HepG2 (cell line): ENCODE results near the gene BPIFB6. TPM values are rescaled to one million over a fixed set of nuclear protein-coding genes. Genes with fewer than 3 reads are reported as not detected.

Experiments
- ATAC-seq: fragments of 200-7000 bp; cut with Tn5 transposase; 3 replicates; pipeline ENCODE4 v1.9.1; 2020; ENCODE audit warnings: mild to moderate bottlenecking, moderate library complexity
- BruUV-seq: library from RNA; stranded (reverse); fragments of 400-500 nt; replicated peaks from 2 replicates; lab custom pipeline; 2021; lab: Mats Ljungman, UMichigan
- CTCF ChIA-PET: fragments of 300-600 bp; formaldehyde crosslinking; extraction: SDS; loops from one replicate; lab custom pipeline; 2021; ENCODE audit warnings: low total read pairs, inconsistent platforms, low intra/inter-chr PET ratio; lab: Yijun Ruan, JAX
- POLR2A ChIA-PET: fragments of 350-600 bp; sonication (Branson Sonifier 250); formaldehyde crosslinking; loops from one replicate; lab custom pipeline; 2020; ENCODE audit warnings: antibody characterized with exemption, inconsistent platforms; lab: Yijun Ruan, JAX
- DNase-seq: peaks from one replicate; pipeline ENCODE4 v3.0.0-alpha.2; 2015; ENCODE audit warnings: low spot score
- FAIRE-seq: peaks from 3 replicates; lab custom pipeline; 2011; peaks lifted over from hg19 to GRCh38; lab: Jason Lieb, UNC
- H2AFZ ChIP-seq: one replicate; pipeline ENCODE4 v1.6.1; 2011; ENCODE audit warnings: low read length, inconsistent platforms
- H3K27ac ChIP-seq: fragments of 300-600 bp; 3 replicates; pipeline ENCODE4 v1.8.0; 2011; ENCODE audit warnings: mixed run types, mild to moderate bottlenecking, mixed read lengths, low read length, inconsistent platforms; ENCODE audit not compliant: insufficient read depth; ENCODE audit errors: extremely low read length
- H3K27me3 ChIP-seq, 2 experiments: fragments of 200-600 bp in 1 of 2; 2 replicates in 1 of 2; 3 replicates in 1 of 2; pipeline versions ENCODE4 v1.6.0 to v1.8.0; 2011; ENCODE audit warnings: low read length in 2 of 2, mild to moderate bottlenecking in 2 of 2, moderate library complexity in 2 of 2, inconsistent platforms in 1 of 2; ENCODE audit not compliant: insufficient read depth in 2 of 2, control insufficient read depth in 1 of 2
- H3K36me3 ChIP-seq, 2 experiments: fragments of 200-600 bp in 1 of 2; replicated peaks in 1 of 2; 2 replicates in 1 of 2; 3 replicates in 1 of 2; pipeline versions ENCODE4 v1.5.1 to v1.8.0; 2011; ENCODE audit warnings: low read length in 2 of 2, inconsistent platforms in 1 of 2; ENCODE audit not compliant: insufficient read depth in 2 of 2, control insufficient read depth in 1 of 2
- H3K4me1 ChIP-seq: 2 replicates; pipeline ENCODE4 v1.5.1; 2012; ENCODE audit warnings: low read length, inconsistent platforms; ENCODE audit not compliant: insufficient read depth
- H3K4me2 ChIP-seq: 2 replicates; pipeline ENCODE4 v1.6.0; 2011; ENCODE audit warnings: low read depth, low read length, inconsistent platforms
- H3K4me3 ChIP-seq, 3 experiments: fragments of 200-600 bp in 1 of 3; sonication (generic), shearing (Covaris generic) in 1 of 3; replicated peaks in 1 of 3; 2 replicates each; pipeline ENCODE4 v1.5.1; 2011 to 2016; ENCODE audit warnings: low read length in 3 of 3, inconsistent platforms in 2 of 3, low read depth in 2 of 3, mild to moderate bottlenecking in 2 of 3, control low read depth in 1 of 3, mixed read lengths in 1 of 3; ENCODE audit not compliant: insufficient read depth in 1 of 3
- H3K79me2 ChIP-seq: one replicate; pipeline ENCODE4 v1.6.1; 2011; ENCODE audit warnings: low read length, inconsistent platforms; ENCODE audit not compliant: insufficient read depth
- H3K9ac ChIP-seq: 2 replicates; pipeline ENCODE4 v1.6.0; 2011; ENCODE audit warnings: mild to moderate bottlenecking, low read depth, low read length, inconsistent platforms; ENCODE audit not compliant: insufficient read depth
- H3K9me3 ChIP-seq: 2 replicates; pipeline ENCODE4 v1.5.1; 2012; ENCODE audit warnings: mild to moderate bottlenecking, low read length
- H4K20me1 ChIP-seq: 2 replicates; pipeline ENCODE4 v1.6.0; 2011; ENCODE audit warnings: inconsistent platforms, mild to moderate bottlenecking, low read length, moderate library complexity; ENCODE audit not compliant: insufficient read depth
- FOXA3 ChIP-seq: IDR thresholded peaks from 2 replicates; pipeline ENCODE4 v1.6.1; 2016; ENCODE audit warnings: missing genetic modification reagents, missing compliant biosample characterization
- HDAC2 ChIP-seq: sonication (generic); formaldehyde crosslinking; IDR thresholded peaks from 2 replicates; pipeline ENCODE4 v1.4.0; 2020; ENCODE audit warnings: missing genetic modification reagents
- POLR2A ChIP-seq, 2 experiments: IDR thresholded peaks; 2 replicates each; pipeline ENCODE4 v1.6.1; 2011; ENCODE audit warnings: low read depth in 2 of 2, low read length in 2 of 2, mild to moderate bottlenecking in 1 of 2, moderate library complexity in 1 of 2; ENCODE audit not compliant: insufficient read depth in 1 of 2
- ZFP36 ChIP-seq: fragments of 150-350 bp; IDR thresholded peaks from 2 replicates; pipeline ENCODE4 v1.6.1; 2018; ENCODE audit warnings: borderline replicate concordance, low read length, low read depth; ENCODE audit not compliant: partially characterized antibody
- ZNF24 ChIP-seq: fragments of 450-650 bp; IDR thresholded peaks from 2 replicates; pipeline ENCODE4 v1.6.1; 2017; ENCODE audit warnings: antibody characterized with exemption, mild to moderate bottlenecking
- WGBS: methylation state at CpG from one replicate; pipeline ENCODE4 v1.1.6; 2017; ENCODE audit warnings: low lambda C conversion rate; 5-methylcytosine and 5-hydroxymethylcytosine counted together
- in situ Hi-C: cut with HindIII; loops from 2 replicates; pipeline ENCODE4 v1.10.0; 2017; ENCODE audit warnings: low pct_unique_long_range_greater_than_20kb; ENCODE audit not compliant: extremely low pct_ligation_motif_present
- intact Hi-C: fragments of 100-400 bp; cut with micrococcal nuclease; formaldehyde crosslinking; loops from one replicate; pipeline ENCODE4 v1.10.0; 2022; ENCODE audit not compliant: unreplicated experiment
- polyA plus RNA-seq, 8 experiments: library from polyadenylated mRNA; depleted of rRNA in 3 of 8; stranded (reverse) in 7 of 8; unstranded in 1 of 8; fragments of >200 nt; fragmentation: Illumina TruSeq in 4 of 8; extraction: Trizol in 4 of 8; gene quantifications; 2 replicates each; pipeline versions ENCODE4 v1.2.1 to v1.2.3, GENCODE V29; 2011 to 2016; ENCODE audit warnings: low read depth in 4 of 8, missing spikeins in 1 of 8, mixed read lengths in 1 of 8; ENCODE audit not compliant: insufficient read depth in 1 of 8
- total RNA-seq, 5 experiments: library from RNA; depleted of rRNA; stranded (reverse); fragments of >200 nt; fragmentation: Illumina TruSeq; extraction: Trizol; gene quantifications; 2 replicates each; pipeline ENCODE4 v1.2.3, GENCODE V29; 2016; ENCODE audit warnings: low read depth in 1 of 5

The BPIFB6 gene
- total and polyA plus RNA-seq, 2 of the 13 experiments (the other 11 are each of a cell fraction or from before 2014, with no cell fraction given), result 0.13 to 1.7 TPM

- Histone ChIP-seq H3K9ac (no peak overlapping the region), H2AFZ (no peak overlapping the region), H3K4me2 (no peak overlapping the region), H3K27ac (no peak overlapping the region), H3K36me3 (no peaks in the 10 kb centered on the region), H3K27me3 (peaks cover 1 to 23% of the 10 kb centered on the region in 2 experiments; a peak in 3 of 5 replicates), H3K79me2 (no peaks in the 10 kb centered on the region), H4K20me1 (no peaks in the 10 kb centered on the region), H3K9me3 (no peaks in the 10 kb centered on the region), H3K4me3 (no peak overlapping the region), H3K4me1 (peaks cover 30% of the 10 kb centered on the region)
- ChIA-PET POLR2A (interaction anchor here (1.9 kb wide), 1 partner anchor 12 kb away, joined by 6 read pairs; no protein-coding TSS in a partner anchor), CTCF (no interaction called here)
- FAIRE-seq (no peak), DNase-seq (no peak), ATAC-seq (no peak)
- intact Hi-C loops (no loop called here), in situ Hi-C loops (no loop called here)
- TF ChIP-seq FOXA3 (CRISPR knock-in tag) (no peak), ZNF24 (peak; percentile 92), POLR2A (IDR thresholded peaks at IDR 0.05; ENCODE audit: insufficient read depth in 1 of 2, low read depth in 2 of 2, low read length in 2 of 2) (peak in 1 of 2 experiments; percentile 14; a peak in 1 of 4 replicates)
- 23% methylated on average over 6 of the region's 6 CpGs for WGBS
- BruUV-seq, result no TSS peak
Measured at GRCh38 chr20:33030569-33030968, 879 bp upstream of the BPIFB6 start.

- WGBS, result 24% methylated on average over 6 of the region's 6 CpGs
- ChIA-PET POLR2A (interaction anchor here (1.9 kb wide), 1 partner anchor 10 kb away, joined by 6 read pairs; no protein-coding TSS in a partner anchor), CTCF (no interaction called here)
- no TSS peak for BruUV-seq
- H3K4me2 ChIP-seq, result no peak overlapping the region
- in situ Hi-C loops (no loop called here), intact Hi-C loops (no loop called here)
- no peak overlapping the region for H3K4me3 ChIP-seq
- peaks cover 18% of the 10 kb centered on the region for H3K4me1 ChIP-seq
- H3K27ac ChIP-seq, result no peak overlapping the region
- FAIRE-seq, result no peak
- H2AFZ ChIP-seq, result no peak overlapping the region
- no peak for DNase-seq
- no peaks in the 10 kb centered on the region for H3K9me3 ChIP-seq
- peaks cover 1 to 23% of the 10 kb centered on the region in 2 experiments; a peak in 3 of 5 replicates for H3K27me3 ChIP-seq
- H4K20me1 ChIP-seq, result no peaks in the 10 kb centered on the region
- ATAC-seq, result no peak
- H3K9ac ChIP-seq, result no peak overlapping the region
- TF ChIP-seq ZFP36, result peak; percentile 89
- TF ChIP-seq HDAC2 (CRISPR knock-in tag), result no peak
- H3K36me3 ChIP-seq, result no peaks in the 10 kb centered on the region
- no peaks in the 10 kb centered on the region for H3K79me2 ChIP-seq
Measured at GRCh38 chr20:33032555-33032954, 1.1 kb downstream of the BPIFB6 start.
